ENCODE measurements around the gene ZNF611.
"Not testable (repeated sequence)": the region's sequence is repeated elsewhere in the genome, so short reads cannot be mapped to it uniquely, and the experiment has no call there.

The ZNF611 gene

GRCh38 chr19:52685811-52686210 lies 49.0 kb downstream of the ZNF611 start:
- in situ Hi-C loops (cut with MboI; ENCODE audit: low sequenced_read_pairs): no loop called here

- in situ Hi-C loops (cut with MboI; ENCODE audit: low sequenced_read_pairs): not testable (repeated sequence)
Observed at GRCh38 chr19:52681216-52681615, 53.6 kb downstream of the ZNF611 start.

- in situ Hi-C loops (cut with MboI; ENCODE audit: low sequenced_read_pairs): no loop called here
Observed at GRCh38 chr19:52679598-52679997, 55.2 kb downstream of the ZNF611 start.

GRCh38 chr19:52675239-52675638 lies 59.6 kb downstream of the ZNF611 start:
- in situ Hi-C loops (cut with MboI; ENCODE audit: low sequenced_read_pairs): not testable (repeated sequence)

- in situ Hi-C loops (cut with MboI; ENCODE audit: low sequenced_read_pairs): no loop called here
Observed at GRCh38 chr19:52673014-52673413, 61.8 kb downstream of the ZNF611 start.

GRCh38 chr19:52670046-52670445 lies 64.8 kb downstream of the ZNF611 start:
- in situ Hi-C loops (cut with MboI; ENCODE audit: low sequenced_read_pairs): no loop called here

GRCh38 chr19:52669586-52669985 lies 65.3 kb downstream of the ZNF611 start:
- in situ Hi-C loops (cut with MboI; ENCODE audit: low sequenced_read_pairs): no loop called here

GRCh38 chr19:52667972-52668371 lies 66.9 kb downstream of the ZNF611 start:
- in situ Hi-C loops (cut with MboI; ENCODE audit: low sequenced_read_pairs): no loop called here

GRCh38 chr19:52666506-52666905 lies 68.3 kb downstream of the ZNF611 start:
- in situ Hi-C loops (cut with MboI; ENCODE audit: low sequenced_read_pairs): no loop called here

GRCh38 chr19:52665529-52665928 lies 69.3 kb downstream of the ZNF611 start:
- in situ Hi-C loops (cut with MboI; ENCODE audit: low sequenced_read_pairs): no loop called here

- in situ Hi-C loops (cut with MboI; ENCODE audit: low sequenced_read_pairs): no loop called here
Observed at GRCh38 chr19:52665027-52665426, 69.8 kb downstream of the ZNF611 start.

GRCh38 chr19:52664461-52664860 lies 70.4 kb downstream of the ZNF611 start:
- in situ Hi-C loops (cut with MboI; ENCODE audit: low sequenced_read_pairs): no loop called here

GRCh38 chr19:52662631-52663030 lies 72.2 kb downstream of the ZNF611 start:
- in situ Hi-C loops (cut with MboI; ENCODE audit: low sequenced_read_pairs): no loop called here

GRCh38 chr19:52660981-52661380 lies 73.9 kb downstream of the ZNF611 start:
- in situ Hi-C loops (cut with MboI; ENCODE audit: low sequenced_read_pairs): no loop called here

- in situ Hi-C loops (cut with MboI; ENCODE audit: low sequenced_read_pairs): no loop called here
Observed at GRCh38 chr19:52659013-52659412, 75.8 kb downstream of the ZNF611 start.

GRCh38 chr19:52658595-52658994 lies 76.2 kb downstream of the ZNF611 start:
- in situ Hi-C loops (cut with MboI; ENCODE audit: low sequenced_read_pairs): no loop called here

- in situ Hi-C loops (cut with MboI; ENCODE audit: low sequenced_read_pairs): no loop called here
Observed at GRCh38 chr19:52653161-52653560, 81.7 kb downstream of the ZNF611 start.
